ENCODE data around the gene ACOX1.

- TF ChIP-seq, protein P1, sequence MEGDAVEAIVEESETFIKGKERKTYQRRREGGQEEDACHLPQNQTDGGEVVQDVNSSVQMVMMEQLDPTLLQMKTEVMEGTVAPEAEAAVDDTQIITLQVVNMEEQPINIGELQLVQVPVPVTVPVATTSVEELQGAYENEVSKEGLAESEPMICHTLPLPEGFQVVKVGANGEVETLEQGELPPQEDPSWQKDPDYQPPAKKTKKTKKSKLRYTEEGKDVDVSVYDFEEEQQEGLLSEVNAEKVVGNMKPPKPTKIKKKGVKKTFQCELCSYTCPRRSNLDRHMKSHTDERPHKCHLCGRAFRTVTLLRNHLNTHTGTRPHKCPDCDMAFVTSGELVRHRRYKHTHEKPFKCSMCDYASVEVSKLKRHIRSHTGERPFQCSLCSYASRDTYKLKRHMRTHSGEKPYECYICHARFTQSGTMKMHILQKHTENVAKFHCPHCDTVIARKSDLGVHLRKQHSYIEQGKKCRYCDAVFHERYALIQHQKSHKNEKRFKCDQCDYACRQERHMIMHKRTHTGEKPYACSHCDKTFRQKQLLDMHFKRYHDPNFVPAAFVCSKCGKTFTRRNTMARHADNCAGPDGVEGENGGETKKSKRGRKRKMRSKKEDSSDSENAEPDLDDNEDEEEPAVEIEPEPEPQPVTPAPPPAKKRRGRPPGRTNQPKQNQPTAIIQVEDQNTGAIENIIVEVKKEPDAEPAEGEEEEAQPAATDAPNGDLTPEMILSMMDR (conservative IDR thresholded peaks at IDR 0.05; ENCODE audit: low read depth, low read length), result peak; percentile 50
- no peak for TF ChIP-seq EZH2 (IDR thresholded peaks at IDR 0.05; ENCODE audit: borderline replicate concordance, low read depth, low read length, poor library complexity, severe bottlenecking)
These were observed 51.6 kb downstream of the ACOX1 start for GRCh38 chr17:75927286-75927922.
